GM10248 (cell line): ENCODE measurements around the gene ANXA2.

Experiments used
- CTCF ChIA-PET: fragments of 300-600 bp; sonication (Branson Sonifier 250); formaldehyde crosslinking; extraction: SDS; loops from one replicate; lab custom pipeline; 2021; ENCODE audit warnings: antibody characterized with exemption; lab: Yijun Ruan, JAX
- POLR2A ChIA-PET: fragments of 350-650 bp; sonication (Branson Sonifier 250); formaldehyde crosslinking; extraction: SDS; loops from one replicate; lab custom pipeline; 2020; ENCODE audit warnings: antibody characterized with exemption; lab: Yijun Ruan, JAX
- DNase-seq: peaks from one replicate; pipeline ENCODE4 v3.0.0; 2012; ENCODE audit errors: extremely low spot score
- TF ChIP-seq, protein P1 (sequence below): IDR thresholded peaks from 2 replicates; pipeline ENCODE4 v1.5.1; 2012; ENCODE audit warnings: mild to moderate bottlenecking, low read depth; ENCODE audit errors: extremely low read depth, missing control alignments, control extremely low read depth

ANXA2 gene

DNA sequence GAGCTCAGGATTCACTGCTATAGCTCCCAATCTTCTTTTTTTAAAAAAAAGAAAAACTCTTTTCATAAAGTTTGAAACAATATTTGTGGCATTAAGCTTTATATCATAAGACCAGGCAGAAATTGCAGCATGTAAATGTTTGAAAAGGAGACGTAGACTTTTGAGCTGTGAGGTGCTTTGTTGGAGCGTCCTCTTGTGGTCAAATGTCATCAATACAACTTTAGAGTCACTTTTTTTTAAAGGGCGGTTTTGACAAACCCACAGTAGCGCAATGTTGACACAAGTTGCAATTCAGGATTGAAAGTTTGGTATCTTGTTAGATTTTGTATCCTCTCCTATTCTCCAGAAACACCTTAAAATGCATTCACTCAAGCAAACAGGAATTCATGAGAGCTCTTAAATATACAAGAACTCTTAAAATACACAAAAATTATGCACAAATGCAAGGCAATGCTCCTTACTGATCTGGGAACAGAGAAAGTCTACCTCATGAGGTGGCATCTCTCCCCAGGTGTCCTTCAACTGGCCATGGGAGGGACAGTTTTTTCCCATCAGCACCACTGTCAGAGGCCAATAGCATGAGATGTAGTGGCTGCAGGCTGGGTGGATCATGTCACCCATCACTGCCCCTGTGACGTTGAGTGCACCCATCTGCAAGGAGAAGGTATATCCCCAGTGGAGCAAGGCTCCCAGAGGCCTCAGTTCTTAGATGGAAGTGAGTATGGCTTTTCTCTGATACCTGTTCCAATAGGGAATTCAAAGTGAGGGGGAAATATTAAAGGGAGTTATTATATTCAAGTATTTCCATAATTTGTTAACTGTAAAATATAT, 70.7 kb downstream of the ANXA2 start:
- POLR2A ChIA-PET: no interaction called here
- TF ChIP-seq, protein P1, sequence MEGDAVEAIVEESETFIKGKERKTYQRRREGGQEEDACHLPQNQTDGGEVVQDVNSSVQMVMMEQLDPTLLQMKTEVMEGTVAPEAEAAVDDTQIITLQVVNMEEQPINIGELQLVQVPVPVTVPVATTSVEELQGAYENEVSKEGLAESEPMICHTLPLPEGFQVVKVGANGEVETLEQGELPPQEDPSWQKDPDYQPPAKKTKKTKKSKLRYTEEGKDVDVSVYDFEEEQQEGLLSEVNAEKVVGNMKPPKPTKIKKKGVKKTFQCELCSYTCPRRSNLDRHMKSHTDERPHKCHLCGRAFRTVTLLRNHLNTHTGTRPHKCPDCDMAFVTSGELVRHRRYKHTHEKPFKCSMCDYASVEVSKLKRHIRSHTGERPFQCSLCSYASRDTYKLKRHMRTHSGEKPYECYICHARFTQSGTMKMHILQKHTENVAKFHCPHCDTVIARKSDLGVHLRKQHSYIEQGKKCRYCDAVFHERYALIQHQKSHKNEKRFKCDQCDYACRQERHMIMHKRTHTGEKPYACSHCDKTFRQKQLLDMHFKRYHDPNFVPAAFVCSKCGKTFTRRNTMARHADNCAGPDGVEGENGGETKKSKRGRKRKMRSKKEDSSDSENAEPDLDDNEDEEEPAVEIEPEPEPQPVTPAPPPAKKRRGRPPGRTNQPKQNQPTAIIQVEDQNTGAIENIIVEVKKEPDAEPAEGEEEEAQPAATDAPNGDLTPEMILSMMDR: peak; percentile 66
- CTCF ChIA-PET: interaction anchor here (0.6 to 5.9 kb wide), 40 partner anchors 9 to 1532 kb away, joined by 3 to 64 read pairs (median 3); no protein-coding TSS in a partner anchor
- peak; percentile 29 for DNase-seq

DNA sequence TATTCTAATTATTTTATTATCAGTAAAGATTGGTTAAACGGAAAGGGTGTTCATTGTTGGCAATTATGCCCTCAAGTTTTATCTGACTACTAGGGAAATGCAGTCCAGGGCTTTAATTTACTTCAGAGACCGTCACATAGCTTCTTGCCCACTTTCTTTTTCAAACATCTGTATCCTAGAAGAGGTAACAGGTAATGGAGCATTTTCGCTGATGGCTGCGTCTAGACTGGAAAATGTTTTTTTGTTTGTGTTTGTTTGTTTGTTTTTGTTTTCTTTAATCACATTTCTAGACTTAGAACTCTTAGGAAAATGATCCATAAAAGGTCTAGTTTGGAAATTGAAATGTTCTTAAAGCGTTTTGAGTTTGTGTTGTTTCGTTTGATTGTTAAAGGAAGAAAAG, 71.4 kb downstream of the ANXA2 start:
- TF ChIP-seq, protein P1: no peak
- ChIA-PET POLR2A (no interaction called here), CTCF (interaction anchor here (0.6 to 5.9 kb wide), 38 partner anchors 8 to 1532 kb away, joined by 3 to 64 read pairs (median 3); no protein-coding TSS in a partner anchor)
- DNase-seq: no peak

DNA sequence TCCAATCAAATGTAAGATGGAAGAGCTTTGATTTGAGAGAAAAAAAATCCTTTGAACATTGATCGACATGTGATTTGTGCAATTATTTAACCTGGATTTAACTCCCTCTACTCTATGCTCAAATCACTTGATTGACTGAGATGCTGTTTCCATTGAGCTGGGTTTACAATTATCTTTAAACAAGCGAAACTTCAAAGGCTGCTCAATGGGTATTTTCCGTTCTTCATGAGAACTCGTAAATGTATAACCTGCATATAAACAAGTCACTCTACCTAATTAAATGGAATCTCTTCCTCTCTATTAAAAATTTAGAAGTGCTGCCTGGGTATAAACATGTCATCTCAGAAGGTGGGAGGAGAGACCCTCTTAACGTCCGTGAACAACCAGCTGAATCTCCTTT, 71.9 kb downstream of the ANXA2 start:
- ChIA-PET CTCF (interaction anchor here (0.7 to 5.9 kb wide), 24 partner anchors 9 to 1533 kb away, joined by 3 to 64 read pairs (median 4); no protein-coding TSS in a partner anchor), POLR2A (no interaction called here)
- no peak for DNase-seq
- TF ChIP-seq, protein P1: no peak

DNA sequence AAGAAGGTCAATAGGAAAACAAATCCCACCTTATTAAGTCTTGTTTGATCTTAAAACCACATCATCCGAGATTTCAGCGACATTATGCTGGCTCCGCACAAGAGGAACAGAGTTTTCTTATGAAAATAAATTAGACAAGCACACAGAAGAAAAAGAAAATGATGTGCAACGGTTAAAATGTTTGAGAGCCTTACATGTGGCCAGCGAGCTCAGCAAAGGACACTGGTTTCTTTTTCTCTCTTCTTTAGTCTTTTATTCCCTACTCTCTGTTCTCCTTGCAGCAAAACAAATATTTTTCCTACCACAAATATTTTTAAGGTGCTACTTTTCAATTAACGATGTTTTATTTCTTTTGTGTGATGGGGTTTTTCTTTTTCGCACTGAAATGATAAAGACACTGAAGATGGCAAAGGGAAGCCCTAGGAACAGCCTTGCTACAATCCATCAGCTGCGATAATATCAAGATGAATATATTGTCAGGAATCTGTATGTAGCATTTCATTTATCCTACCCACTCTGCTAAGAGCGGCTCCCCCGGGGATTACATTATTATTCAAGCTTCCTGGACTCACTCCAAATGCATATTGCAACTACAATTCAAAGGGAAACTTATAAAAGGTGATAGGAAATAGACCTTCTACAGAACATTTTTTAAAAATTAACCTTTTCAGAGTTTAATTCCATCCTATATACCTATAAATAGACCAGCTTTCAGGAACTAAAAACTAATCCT, 72.9 kb downstream of the ANXA2 start:
- POLR2A ChIA-PET: no interaction called here
- TF ChIP-seq, protein P1: no peak
- CTCF ChIA-PET: interaction anchor here (0.9 to 5.9 kb wide), 11 partner anchors 8 to 1507 kb away, joined by 3 to 64 read pairs (median 6); no protein-coding TSS in a partner anchor
- DNase-seq: no peak

DNA sequence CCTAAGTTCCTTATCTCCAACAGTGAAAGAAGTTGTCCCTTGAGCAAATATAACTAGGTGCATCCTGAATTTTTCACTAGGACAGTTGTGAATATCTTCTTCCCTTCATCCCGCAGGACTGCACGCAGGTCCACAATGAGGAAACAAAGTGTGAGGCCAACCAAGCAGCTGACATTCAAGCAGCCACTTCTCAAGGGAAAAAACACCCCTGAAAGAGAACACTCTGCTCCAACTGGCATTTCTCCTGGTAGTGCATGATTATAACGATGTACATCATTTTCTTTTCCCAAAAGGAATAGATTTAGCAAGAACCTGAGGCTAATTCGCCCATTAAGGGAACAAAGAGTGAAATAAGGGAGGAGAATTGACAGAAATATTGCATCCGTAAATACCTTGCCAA, 74.5 kb downstream of the ANXA2 start:
- TF ChIP-seq, protein P1: no peak
- DNase-seq: no peak
- ChIA-PET POLR2A (no interaction called here), CTCF (interaction anchor here (0.8 to 5.9 kb wide), 5 partner anchors 406 to 632 kb away, joined by 3 to 64 read pairs (median 3); no protein-coding TSS in a partner anchor)

DNA sequence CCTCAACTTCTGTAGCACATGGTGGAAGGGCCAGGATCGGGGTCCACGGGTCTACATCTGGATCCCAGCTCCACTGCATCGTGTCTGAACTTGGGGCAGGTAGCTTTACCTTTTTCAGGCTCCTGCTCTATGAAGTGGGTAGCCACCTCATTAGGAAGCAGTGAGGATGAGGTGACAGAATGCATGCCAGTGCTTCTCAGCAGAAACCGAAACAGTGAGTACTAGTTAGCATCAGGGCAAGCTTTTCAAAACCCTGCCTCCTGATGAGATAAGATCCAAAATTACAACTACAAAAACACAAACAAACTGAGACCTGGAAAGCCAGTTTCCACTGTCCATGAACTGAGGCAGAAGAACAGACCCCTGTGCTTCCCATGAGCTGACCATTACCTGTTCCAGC, 77.4 kb downstream of the ANXA2 start:
- TF ChIP-seq, protein P1: no peak
- CTCF ChIA-PET: interaction anchor here (0.8 to 3.2 kb wide), 4 partner anchors 11 to 629 kb away, joined by 3 to 14 read pairs (median 8); no protein-coding TSS in a partner anchor
- POLR2A ChIA-PET: no interaction called here
- DNase-seq: no peak
